ENCODE results near the gene PTGR2. TPM values are rescaled to one million over a fixed set of nuclear protein-coding genes. Genes with fewer than 3 reads are reported as not detected.

Gene PTGR2
- total RNA-seq, 1 experiment from 2014 or later, result 17.1 TPM

DNA sequence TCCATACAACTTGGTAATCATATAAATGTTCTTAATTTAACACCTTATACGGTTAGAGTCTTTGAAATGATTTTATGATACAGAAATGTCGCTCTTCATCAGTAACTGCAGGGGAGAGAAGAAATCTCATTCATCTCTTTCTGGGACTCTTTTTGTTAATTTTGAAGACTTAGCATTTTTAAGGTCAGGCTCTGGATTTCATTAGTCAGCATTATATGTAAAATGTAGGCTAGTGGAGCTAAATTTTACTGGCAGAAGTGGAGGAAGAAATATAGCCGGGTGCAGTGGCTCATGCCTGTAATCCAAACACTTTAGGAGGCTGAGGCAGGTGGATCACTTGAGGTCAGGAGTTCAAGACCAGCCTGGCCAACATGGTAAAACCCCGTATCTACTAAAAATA lies 4.7 kb upstream of the PTGR2 start:
- H3K36me3 ChIP-seq (ENCODE audit: control insufficient read depth, insufficient read depth, low read length), result peaks cover 2% of the 10 kb centered on the region; the same call in 1 of the 2 replicates
- no TSS peak for BruUV-seq (replicated peaks)
- no peaks in the 10 kb centered on the region for H3K27me3 ChIP-seq (ENCODE audit: control insufficient read depth, insufficient read depth, low read length)
- intact Hi-C loops (cut with micrococcal nuclease; ENCODE audit: unreplicated experiment) (no loop called here), in situ Hi-C loops (cut with HindIII; ENCODE audit: low pct_unique_long_range_greater_than_20kb, low sequenced_read_pairs) (no loop called here)
- CTCF ChIA-PET, result no interaction called here
- TF ChIP-seq, protein P1, sequence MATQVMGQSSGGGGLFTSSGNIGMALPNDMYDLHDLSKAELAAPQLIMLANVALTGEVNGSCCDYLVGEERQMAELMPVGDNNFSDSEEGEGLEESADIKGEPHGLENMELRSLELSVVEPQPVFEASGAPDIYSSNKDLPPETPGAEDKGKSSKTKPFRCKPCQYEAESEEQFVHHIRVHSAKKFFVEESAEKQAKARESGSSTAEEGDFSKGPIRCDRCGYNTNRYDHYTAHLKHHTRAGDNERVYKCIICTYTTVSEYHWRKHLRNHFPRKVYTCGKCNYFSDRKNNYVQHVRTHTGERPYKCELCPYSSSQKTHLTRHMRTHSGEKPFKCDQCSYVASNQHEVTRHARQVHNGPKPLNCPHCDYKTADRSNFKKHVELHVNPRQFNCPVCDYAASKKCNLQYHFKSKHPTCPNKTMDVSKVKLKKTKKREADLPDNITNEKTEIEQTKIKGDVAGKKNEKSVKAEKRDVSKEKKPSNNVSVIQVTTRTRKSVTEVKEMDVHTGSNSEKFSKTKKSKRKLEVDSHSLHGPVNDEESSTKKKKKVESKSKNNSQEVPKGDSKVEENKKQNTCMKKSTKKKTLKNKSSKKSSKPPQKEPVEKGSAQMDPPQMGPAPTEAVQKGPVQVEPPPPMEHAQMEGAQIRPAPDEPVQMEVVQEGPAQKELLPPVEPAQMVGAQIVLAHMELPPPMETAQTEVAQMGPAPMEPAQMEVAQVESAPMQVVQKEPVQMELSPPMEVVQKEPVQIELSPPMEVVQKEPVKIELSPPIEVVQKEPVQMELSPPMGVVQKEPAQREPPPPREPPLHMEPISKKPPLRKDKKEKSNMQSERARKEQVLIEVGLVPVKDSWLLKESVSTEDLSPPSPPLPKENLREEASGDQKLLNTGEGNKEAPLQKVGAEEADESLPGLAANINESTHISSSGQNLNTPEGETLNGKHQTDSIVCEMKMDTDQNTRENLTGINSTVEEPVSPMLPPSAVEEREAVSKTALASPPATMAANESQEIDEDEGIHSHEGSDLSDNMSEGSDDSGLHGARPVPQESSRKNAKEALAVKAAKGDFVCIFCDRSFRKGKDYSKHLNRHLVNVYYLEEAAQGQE (IDR thresholded peaks at IDR 0.05; ENCODE audit: insufficient read depth in 1 of 2, low read depth in 2 of 2, low read length in 1 of 2), result no peak
- no peak for TF ChIP-seq TCF7L2 (IDR thresholded peaks at IDR 0.05; ENCODE audit: low read depth, low read length)
- TF ChIP-seq, protein P2, sequence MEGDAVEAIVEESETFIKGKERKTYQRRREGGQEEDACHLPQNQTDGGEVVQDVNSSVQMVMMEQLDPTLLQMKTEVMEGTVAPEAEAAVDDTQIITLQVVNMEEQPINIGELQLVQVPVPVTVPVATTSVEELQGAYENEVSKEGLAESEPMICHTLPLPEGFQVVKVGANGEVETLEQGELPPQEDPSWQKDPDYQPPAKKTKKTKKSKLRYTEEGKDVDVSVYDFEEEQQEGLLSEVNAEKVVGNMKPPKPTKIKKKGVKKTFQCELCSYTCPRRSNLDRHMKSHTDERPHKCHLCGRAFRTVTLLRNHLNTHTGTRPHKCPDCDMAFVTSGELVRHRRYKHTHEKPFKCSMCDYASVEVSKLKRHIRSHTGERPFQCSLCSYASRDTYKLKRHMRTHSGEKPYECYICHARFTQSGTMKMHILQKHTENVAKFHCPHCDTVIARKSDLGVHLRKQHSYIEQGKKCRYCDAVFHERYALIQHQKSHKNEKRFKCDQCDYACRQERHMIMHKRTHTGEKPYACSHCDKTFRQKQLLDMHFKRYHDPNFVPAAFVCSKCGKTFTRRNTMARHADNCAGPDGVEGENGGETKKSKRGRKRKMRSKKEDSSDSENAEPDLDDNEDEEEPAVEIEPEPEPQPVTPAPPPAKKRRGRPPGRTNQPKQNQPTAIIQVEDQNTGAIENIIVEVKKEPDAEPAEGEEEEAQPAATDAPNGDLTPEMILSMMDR (IDR thresholded peaks at IDR 0.05), result no peak
- no peak for TF ChIP-seq SIN3A (IDR thresholded peaks at IDR 0.05; ENCODE audit: borderline replicate concordance, insufficient read depth, low read depth, low read length)
- ATAC-seq (no peak), DNase-seq (ENCODE audit: low read depth, low spot score) (no peak)
- H3K27ac ChIP-seq (ENCODE audit: low read length), result no peak overlapping the region
- no peak overlapping the region for H3K4me3 ChIP-seq (ENCODE audit: low read depth in 2 of 2, low read length in 2 of 2)
- peaks cover 11% of the 10 kb centered on the region for H3K4me1 ChIP-seq (ENCODE audit: control insufficient read depth, insufficient read depth, low read length)
- POLR2A ChIA-PET, result interaction anchor here (0.5 to 0.6 kb wide), 3 partner anchors 17 to 697 kb away, joined by 3 to 7 read pairs (median 6); no protein-coding TSS in a partner anchor
- H3K9me3 ChIP-seq (ENCODE audit: control insufficient read depth, insufficient read depth, low read depth, low read length), result no peaks in the 10 kb centered on the region

DNA sequence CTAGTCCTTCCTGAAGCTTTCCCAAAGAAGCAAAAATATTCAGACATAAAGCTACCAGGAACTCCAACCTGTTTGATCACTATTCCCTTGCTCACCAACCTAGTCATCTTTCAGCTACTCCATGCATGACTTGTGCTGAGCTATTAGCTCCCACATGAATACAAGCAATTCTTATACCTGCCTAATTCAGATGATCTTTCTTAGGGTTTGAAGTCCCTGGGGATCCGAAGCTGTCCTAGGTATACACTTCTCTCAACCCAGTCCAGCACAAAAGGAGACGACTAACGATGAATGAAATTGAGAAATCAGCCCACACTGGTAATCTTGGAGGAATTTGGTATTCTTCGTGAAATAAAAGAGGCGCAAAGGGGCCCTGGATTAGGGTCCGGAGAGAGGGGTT lies 631 bp upstream of the PTGR2 start:
- H3K9me3 ChIP-seq (ENCODE audit: control insufficient read depth, insufficient read depth, low read depth, low read length), result no peaks in the 10 kb centered on the region

More for the DNA sequence above, 631 bp upstream of the PTGR2 start:
- Histone ChIP-seq H3K4me1 (ENCODE audit: control insufficient read depth, insufficient read depth, low read length) (peaks cover 11% of the 10 kb centered on the region), H3K27ac (ENCODE audit: low read length) (peak overlapping the region; percentile 97), H3K36me3 (ENCODE audit: control insufficient read depth, insufficient read depth, low read length) (peaks cover 2% of the 10 kb centered on the region), H3K4me3 (ENCODE audit: low read depth in 2 of 2, low read length in 2 of 2) (peak overlapping the region; percentile 67 to 73), H3K27me3 (ENCODE audit: control insufficient read depth, insufficient read depth, low read length) (no peaks in the 10 kb centered on the region)
- POLR2A ChIA-PET, result interaction anchor here (1.1 to 1.2 kb wide), 2 partner anchors 19 to 91 kb away, joined by 3 to 4 read pairs; a partner anchor contains a TSS
- CTCF ChIA-PET, result no interaction called here
- in situ Hi-C loops (cut with HindIII; ENCODE audit: low pct_unique_long_range_greater_than_20kb, low sequenced_read_pairs), result no loop called here
- ATAC-seq (peak; percentile 41; the same call in 1 of the 2 replicates), DNase-seq (ENCODE audit: low read depth, low spot score) (no peak)
- intact Hi-C loops (cut with micrococcal nuclease; ENCODE audit: unreplicated experiment), result no loop called here
- TSS peak; percentile 98 for BruUV-seq (replicated peaks)
- no peak for TF ChIP-seq TCF7L2 (IDR thresholded peaks at IDR 0.05; ENCODE audit: low read depth, low read length)
- TF ChIP-seq, protein P1 (IDR thresholded peaks at IDR 0.05; ENCODE audit: insufficient read depth in 1 of 2, low read depth in 2 of 2, low read length in 1 of 2), result no peak
- no peak for TF ChIP-seq SIN3A (IDR thresholded peaks at IDR 0.05; ENCODE audit: borderline replicate concordance, insufficient read depth, low read depth, low read length)
- TF ChIP-seq POLR2AphosphoS5 (IDR thresholded peaks at IDR 0.05; ENCODE audit: low read depth, low read length), result no peak
- TF ChIP-seq, protein P2 (IDR thresholded peaks at IDR 0.05), result no peak
